HG03571 (cell line): ENCODE data around the gene SPPL3.

Experiments used
- ATAC-seq: cut with Tn5 transposase; IDR thresholded peaks from one replicate; pipeline ENCODE4 v1.9.1; 2021; ENCODE audit not compliant: unreplicated experiment

Gene SPPL3

GRCh38 chr12:120757226-120757742 is 146.9 kb downstream of the SPPL3 start:
- no peak for ATAC-seq

GRCh38 chr12:120755269-120755668 is 148.9 kb downstream of the SPPL3 start:
- no peak for ATAC-seq

DNA sequence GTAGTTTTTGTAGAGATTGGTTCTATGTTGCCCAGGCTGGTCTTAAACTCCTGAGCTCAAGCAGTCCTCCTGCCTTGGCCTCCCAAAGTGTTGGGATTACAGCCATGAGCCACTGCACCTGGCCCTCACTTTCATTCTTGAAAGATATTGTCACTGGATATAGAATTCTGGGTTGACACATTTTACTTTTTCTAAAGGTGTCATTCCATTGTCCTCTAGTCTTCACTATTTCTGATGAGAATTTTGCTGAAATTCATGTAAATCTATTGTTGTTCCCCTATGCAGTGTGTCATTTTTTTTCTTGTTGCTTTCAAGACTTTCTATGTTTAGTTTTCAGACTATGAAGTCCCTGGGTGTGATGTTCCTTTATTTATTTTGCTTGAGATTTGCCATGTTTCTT is 149.4 kb downstream of the SPPL3 start:
- ATAC-seq: no peak

- ATAC-seq: no peak
These were observed 152.8 kb downstream of the SPPL3 start for GRCh38 chr12:120751389-120751788.

DNA sequence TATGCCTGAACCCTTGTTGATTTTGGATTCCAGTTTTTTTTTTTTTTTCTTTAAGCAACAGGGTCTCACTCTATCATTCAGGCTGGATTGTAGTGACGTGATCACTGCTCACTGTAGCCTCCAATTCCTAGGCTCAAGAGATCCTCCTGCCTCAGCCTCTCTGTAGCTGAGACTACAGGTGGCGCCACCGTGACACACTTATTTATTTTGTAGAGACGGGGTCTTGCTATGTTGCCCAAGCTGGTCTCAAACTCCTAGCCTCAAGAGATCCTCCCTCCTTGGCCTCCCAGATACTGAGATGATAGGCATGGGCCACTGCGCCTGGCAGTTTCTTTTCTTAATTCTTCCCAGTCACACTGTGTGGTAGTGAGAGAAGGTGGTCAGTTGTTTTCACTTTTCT is 153.4 kb downstream of the SPPL3 start:
- ATAC-seq: no peak

GRCh38 chr12:120749256-120749655 is 154.9 kb downstream of the SPPL3 start:
- no peak for ATAC-seq

DNA sequence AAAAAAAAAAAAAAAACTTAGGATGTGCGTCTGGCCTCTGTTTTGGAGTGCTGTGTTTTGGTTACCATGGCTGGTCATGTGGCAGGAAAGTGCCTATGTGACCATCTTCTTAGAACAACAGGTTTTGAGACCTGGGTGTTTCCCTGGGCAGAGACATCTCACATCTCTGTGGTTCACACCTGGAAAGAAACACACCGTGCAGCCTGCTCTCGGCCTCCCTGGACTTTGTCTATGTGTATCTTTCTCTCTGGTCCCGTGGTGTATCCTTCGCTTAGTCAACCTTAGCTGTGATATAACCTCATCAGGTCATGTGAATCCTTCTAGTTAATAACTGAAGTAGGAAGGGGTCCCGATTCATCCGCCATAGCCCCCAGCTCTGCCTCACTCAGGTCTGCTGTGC is 155.9 kb downstream of the SPPL3 start:
- no peak for ATAC-seq

- no peak for ATAC-seq
These were observed 159.2 kb downstream of the SPPL3 start for GRCh38 chr12:120744922-120745493.

GRCh38 chr12:120741476-120742421 is 162.4 kb downstream of the SPPL3 start:
- no peak for ATAC-seq

- ATAC-seq: no peak
These were observed 163.3 kb downstream of the SPPL3 start for GRCh38 chr12:120740871-120741270.

GRCh38 chr12:120739821-120740613 is 164.1 kb downstream of the SPPL3 start:
- ATAC-seq: no peak

DNA sequence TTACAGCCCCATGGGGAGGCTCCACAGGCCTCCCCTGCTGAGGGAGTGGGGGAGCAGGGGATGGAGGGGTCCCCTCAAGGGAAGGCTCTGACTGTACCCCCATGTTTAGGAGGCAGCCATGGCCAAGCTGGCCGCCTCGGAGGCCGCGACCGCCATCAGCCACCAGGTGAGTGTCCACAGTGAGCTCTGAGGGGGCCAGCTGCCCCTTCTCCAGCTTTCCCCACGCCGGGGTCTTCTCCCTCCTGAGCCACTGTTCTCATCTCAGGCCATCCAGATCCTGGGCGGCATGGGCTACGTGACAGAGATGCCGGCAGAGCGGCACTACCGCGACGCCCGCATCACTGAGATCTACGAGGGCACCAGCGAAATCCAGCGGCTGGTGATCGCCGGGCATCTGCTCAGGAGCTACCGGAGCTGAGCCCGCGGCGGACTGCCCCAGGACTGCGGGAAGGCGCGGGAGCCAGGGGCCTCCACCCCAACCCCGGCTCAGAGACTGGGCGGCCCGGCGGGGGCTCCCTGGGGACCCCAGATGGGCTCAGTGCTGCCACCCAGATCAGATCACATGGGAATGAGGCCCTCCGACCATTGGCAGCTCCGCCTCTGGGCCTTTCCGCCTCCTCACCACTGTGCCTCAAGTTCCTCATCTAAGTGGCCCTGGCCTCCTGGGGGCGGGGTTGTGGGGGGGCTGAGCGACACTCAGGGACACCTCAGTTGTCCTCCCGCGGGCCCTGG is 165.0 kb downstream of the SPPL3 start:
- no peak for ATAC-seq

- ATAC-seq: no peak
These were observed 165.7 kb downstream of the SPPL3 start for GRCh38 chr12:120738252-120739030.

- ATAC-seq: no peak
These were observed 166.5 kb downstream of the SPPL3 start for GRCh38 chr12:120737557-120738251.

- no peak for ATAC-seq
These were observed 167.5 kb downstream of the SPPL3 start for GRCh38 chr12:120736404-120737331.

GRCh38 chr12:120735181-120735580 is 169.0 kb downstream of the SPPL3 start:
- no peak for ATAC-seq

DNA sequence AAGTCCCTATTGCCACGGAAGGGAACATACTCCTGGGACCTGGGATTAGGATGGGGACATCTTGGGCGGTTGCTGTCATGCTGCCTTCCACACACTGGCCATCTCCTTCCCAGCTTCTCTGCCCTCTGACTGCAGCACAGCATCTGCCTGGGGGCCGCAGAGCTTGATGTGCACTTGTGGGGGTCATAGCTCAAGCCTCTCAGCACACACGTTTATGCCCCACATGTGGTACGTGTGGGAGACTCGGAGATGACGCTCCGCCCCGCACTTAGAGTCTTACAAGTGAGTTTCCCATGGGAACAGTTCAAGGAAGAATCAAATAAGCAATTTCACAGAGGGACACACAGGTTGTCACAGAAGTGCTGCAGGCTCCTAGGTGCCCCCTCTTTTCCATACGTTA is 169.9 kb downstream of the SPPL3 start:
- ATAC-seq: no peak

GRCh38 chr12:120733574-120733973 is 170.6 kb downstream of the SPPL3 start:
- ATAC-seq: no peak
